Upper lobe of left lung (tissue), 4 donors: ENCODE data around the gene SGMS1.

ENCODE experiments used
- POLR2AphosphoS5 ChIP-seq, 2 donors: sonication (generic); formaldehyde crosslinking; IDR thresholded peaks; one replicate each; pipeline ENCODE4 v1.5.1; 2017; ENCODE audit warnings: antibody characterized with exemption in 2 of 2
- TF ChIP-seq, protein P1 (sequence below), 6 experiments: fragments of 450-650 bp in 4 of 6; fragments of 200-600 bp in 2 of 6; sonication (generic) in 2 of 6; IDR thresholded peaks; one replicate each; pipeline ENCODE4 v1.5.1; 2016 to 2019; ENCODE audit warnings: antibody characterized with exemption in 6 of 6

DNA sequence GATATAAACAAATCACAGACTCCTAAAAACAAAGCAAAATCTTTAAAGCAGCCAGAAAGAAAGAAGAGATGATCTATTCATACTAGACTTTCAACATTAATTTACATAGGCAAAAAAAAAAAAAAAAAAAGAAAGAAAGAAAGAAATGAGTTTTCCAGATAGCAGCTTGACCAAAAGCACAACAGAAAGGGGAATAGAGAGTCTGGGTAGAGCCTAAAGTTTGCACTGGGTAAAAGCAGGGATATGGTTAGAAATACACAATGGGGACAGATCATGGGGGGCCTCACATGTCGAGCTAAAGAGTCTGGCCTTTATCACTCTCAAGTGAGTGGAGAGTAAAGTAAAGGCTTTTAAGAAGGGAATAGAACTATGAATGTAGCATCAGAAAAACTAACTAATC is 169.8 kb downstream of the SGMS1 start:
- TF ChIP-seq, protein P1, sequence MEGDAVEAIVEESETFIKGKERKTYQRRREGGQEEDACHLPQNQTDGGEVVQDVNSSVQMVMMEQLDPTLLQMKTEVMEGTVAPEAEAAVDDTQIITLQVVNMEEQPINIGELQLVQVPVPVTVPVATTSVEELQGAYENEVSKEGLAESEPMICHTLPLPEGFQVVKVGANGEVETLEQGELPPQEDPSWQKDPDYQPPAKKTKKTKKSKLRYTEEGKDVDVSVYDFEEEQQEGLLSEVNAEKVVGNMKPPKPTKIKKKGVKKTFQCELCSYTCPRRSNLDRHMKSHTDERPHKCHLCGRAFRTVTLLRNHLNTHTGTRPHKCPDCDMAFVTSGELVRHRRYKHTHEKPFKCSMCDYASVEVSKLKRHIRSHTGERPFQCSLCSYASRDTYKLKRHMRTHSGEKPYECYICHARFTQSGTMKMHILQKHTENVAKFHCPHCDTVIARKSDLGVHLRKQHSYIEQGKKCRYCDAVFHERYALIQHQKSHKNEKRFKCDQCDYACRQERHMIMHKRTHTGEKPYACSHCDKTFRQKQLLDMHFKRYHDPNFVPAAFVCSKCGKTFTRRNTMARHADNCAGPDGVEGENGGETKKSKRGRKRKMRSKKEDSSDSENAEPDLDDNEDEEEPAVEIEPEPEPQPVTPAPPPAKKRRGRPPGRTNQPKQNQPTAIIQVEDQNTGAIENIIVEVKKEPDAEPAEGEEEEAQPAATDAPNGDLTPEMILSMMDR (IDR thresholded peaks at IDR 0.05), result no peak
- no peak for TF ChIP-seq POLR2AphosphoS5 (IDR thresholded peaks at IDR 0.05)
